SU-DHL-6 (cell line): Measurements from ENCODE around the gene TREH.
A peak's percentile ranks its signal among the peaks of the same experiment; 100 is the strongest.

Source experiments
- H2AFZ ChIP-seq: fragments of 200-600 bp; sonication (generic); 2 replicates; pipeline ENCODE4 v1.6.1; 2014; ENCODE audit warnings: low read depth, mild to moderate bottlenecking, moderate library complexity, mixed read lengths, antibody characterized with exemption, low read length; ENCODE audit not compliant: severe bottlenecking
- H3F3A ChIP-seq: fragments of 200-600 bp; shearing (Covaris generic); 2 replicates; pipeline ENCODE4 v1.6.0; 2016; ENCODE audit warnings: antibody characterized with exemption, mild to moderate bottlenecking; ENCODE audit not compliant: insufficient read depth
- H3K27ac ChIP-seq: fragments of 200-600 bp; sonication (generic); 2 replicates; pipeline ENCODE4 v1.5.1; 2016; ENCODE audit warnings: low read depth, mild to moderate bottlenecking, low read length, moderate library complexity, mixed read lengths
- H3K27me3 ChIP-seq: fragments of 200-600 bp; sonication (generic), shearing (Covaris generic); 2 replicates; pipeline ENCODE4 v1.6.0; 2014; ENCODE audit warnings: mild to moderate bottlenecking, low read length
- H3K36me3 ChIP-seq: fragments of 200-600 bp; sonication (generic); 2 replicates; pipeline ENCODE4 v1.6.1; 2014; ENCODE audit warnings: mild to moderate bottlenecking, low read length, mixed read lengths
- H3K4me2 ChIP-seq: fragments of 300-600, 200-600 bp; shearing (Covaris generic), sonication (generic); 2 replicates; pipeline ENCODE4 v1.6.0; 2014; ENCODE audit warnings: low read length, low read depth, mild to moderate bottlenecking; ENCODE audit not compliant: poor library complexity, severe bottlenecking
- H3K4me3 ChIP-seq: fragments of 200-600 bp; sonication (generic); 2 replicates; pipeline ENCODE4 v1.5.1; 2014; ENCODE audit warnings: antibody characterized with exemption, low read length, mild to moderate bottlenecking, mixed read lengths; ENCODE audit not compliant: insufficient read depth, poor library complexity, severe bottlenecking
- H3K79me2 ChIP-seq: fragments of 200-600 bp; sonication (generic); 2 replicates; pipeline ENCODE4 v1.6.1; 2014; ENCODE audit warnings: mild to moderate bottlenecking, low read length, moderate library complexity; ENCODE audit not compliant: insufficient read depth
- H3K9ac ChIP-seq: fragments of 200-600 bp; sonication (generic); 2 replicates; pipeline ENCODE4 v1.7.0; 2014; ENCODE audit warnings: mild to moderate bottlenecking, low read length
- H3K9me2 ChIP-seq: fragments of 200-600 bp; sonication (generic); replicated peaks from 2 replicates; pipeline ENCODE4 v1.6.1; 2014; ENCODE audit warnings: low read length; ENCODE audit not compliant: insufficient read depth
- H3K9me3 ChIP-seq: fragments of 200-600 bp; sonication (generic); 2 replicates; pipeline ENCODE4 v1.6.1; 2014; ENCODE audit warnings: low read length, mixed read lengths; ENCODE audit not compliant: insufficient read depth
- H4K20me1 ChIP-seq: fragments of 200-600 bp; sonication (generic); 2 replicates; pipeline ENCODE4 v1.6.1; 2014; ENCODE audit warnings: low read depth, mild to moderate bottlenecking, antibody characterized with exemption, low read length, moderate library complexity, mixed read lengths
- EZH2phosphoT487 ChIP-seq: fragments of 200-600 bp; sonication (generic), shearing (Covaris generic); conservative IDR thresholded peaks from 2 replicates; pipeline ENCODE4 v1.6.1; 2018; ENCODE audit warnings: mild to moderate bottlenecking, antibody characterized with exemption, low read length, moderate library complexity, mixed read lengths
- TF ChIP-seq, protein P1 (sequence below): fragments of 200-600 bp; sonication (generic); IDR thresholded peaks from one replicate; pipeline ENCODE4 v1.5.1; 2017; ENCODE audit warnings: antibody characterized with exemption, mild to moderate bottlenecking, low read length, moderate library complexity; ENCODE audit not compliant: insufficient read depth, poor library complexity, severe bottlenecking

The TREH gene

DNA sequence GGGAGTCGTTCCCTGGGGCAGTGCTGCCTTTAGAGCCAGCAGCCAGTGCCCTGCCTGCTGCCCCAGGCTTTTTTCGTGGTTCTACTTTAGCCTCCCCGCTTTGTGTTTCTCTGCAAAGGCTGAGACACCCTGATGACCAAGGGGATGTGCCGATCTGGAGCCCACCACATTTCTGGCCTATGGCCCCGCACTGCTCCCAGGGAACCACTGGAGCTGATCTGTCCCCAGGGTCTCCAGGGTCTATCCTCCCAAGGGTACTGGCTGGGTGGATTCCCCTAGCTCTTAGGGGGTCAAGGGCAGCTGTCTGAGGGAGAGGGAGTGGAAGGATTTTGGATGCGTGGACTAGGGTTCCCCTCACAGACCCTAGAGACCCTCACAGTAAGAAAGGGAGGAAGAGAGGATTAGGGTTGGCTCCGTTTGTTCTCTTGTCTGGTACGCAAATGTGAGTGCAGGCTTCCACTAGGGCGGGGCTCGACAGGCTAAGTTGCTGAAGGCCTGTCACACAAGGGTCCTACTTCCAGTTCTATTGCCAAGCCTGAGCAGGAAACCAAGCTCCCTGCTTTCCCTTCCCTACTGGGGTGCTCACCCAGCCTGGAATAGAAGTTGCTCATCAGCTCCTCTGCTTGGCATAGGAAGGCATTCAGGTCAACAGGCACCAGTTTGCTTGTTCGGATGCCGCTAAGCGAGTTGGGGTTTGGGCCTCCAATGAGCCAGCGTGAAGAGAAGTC lies 19.3 kb downstream of the TREH start:
- H3K4me3 ChIP-seq, result no peak overlapping the region
- no peak overlapping the region for H3K9ac ChIP-seq
- TF ChIP-seq, protein P1, sequence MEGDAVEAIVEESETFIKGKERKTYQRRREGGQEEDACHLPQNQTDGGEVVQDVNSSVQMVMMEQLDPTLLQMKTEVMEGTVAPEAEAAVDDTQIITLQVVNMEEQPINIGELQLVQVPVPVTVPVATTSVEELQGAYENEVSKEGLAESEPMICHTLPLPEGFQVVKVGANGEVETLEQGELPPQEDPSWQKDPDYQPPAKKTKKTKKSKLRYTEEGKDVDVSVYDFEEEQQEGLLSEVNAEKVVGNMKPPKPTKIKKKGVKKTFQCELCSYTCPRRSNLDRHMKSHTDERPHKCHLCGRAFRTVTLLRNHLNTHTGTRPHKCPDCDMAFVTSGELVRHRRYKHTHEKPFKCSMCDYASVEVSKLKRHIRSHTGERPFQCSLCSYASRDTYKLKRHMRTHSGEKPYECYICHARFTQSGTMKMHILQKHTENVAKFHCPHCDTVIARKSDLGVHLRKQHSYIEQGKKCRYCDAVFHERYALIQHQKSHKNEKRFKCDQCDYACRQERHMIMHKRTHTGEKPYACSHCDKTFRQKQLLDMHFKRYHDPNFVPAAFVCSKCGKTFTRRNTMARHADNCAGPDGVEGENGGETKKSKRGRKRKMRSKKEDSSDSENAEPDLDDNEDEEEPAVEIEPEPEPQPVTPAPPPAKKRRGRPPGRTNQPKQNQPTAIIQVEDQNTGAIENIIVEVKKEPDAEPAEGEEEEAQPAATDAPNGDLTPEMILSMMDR, result no peak
- no peak for TF ChIP-seq EZH2phosphoT487
- no peak overlapping the region for H3K4me2 ChIP-seq
- H3K9me2 ChIP-seq, result no peaks in the 10 kb centered on the region
- H3K36me3 ChIP-seq, result no peaks in the 10 kb centered on the region
- no peaks in the 10 kb centered on the region for H3F3A ChIP-seq
- H3K27me3 ChIP-seq, result no peaks in the 10 kb centered on the region
- H4K20me1 ChIP-seq, result no peaks in the 10 kb centered on the region
- no peak overlapping the region for H3K27ac ChIP-seq
- no peaks in the 10 kb centered on the region for H3K79me2 ChIP-seq
- no peak overlapping the region for H2AFZ ChIP-seq
- no peaks in the 10 kb centered on the region for H3K9me3 ChIP-seq

DNA sequence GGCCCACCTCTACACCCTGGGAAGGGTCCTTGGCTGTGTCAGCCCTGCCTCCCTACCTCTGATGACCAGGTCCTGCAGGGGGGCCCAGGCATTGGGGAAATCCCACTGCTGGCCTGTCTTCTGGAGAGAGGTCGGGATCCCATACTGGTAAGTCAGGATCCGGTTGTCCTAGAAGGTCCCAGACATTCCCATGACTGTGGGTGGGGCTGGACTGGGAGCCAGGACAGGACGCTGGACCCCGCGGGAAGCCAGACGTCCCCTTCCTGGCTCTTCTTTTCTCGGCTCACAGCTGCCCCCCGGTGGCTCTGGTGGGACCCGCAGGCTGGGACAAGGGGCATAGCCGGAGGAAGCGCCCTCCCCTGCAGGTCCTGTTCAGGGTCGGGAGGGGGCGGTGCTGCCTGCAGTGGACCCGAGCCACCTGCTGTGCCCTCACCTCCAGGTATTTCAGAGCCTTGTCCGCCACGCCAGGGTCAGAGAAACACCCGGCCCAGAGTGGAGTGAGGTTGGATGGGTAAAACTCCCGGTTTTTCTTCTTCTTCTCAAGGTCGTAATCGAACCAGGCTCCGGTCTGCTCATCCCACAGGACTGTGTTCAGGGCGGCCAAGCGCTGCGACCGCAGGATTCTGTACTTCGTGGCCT lies 20.0 kb downstream of the TREH start:
- Histone ChIP-seq H3F3A (no peaks in the 10 kb centered on the region), H3K27ac (no peak overlapping the region), H3K4me3 (no peak overlapping the region), H4K20me1 (no peaks in the 10 kb centered on the region), H3K4me2 (no peak overlapping the region), H2AFZ (peak overlapping the region; percentile 82), H3K36me3 (no peaks in the 10 kb centered on the region), H3K9me3 (no peaks in the 10 kb centered on the region), H3K79me2 (no peaks in the 10 kb centered on the region), H3K27me3 (no peaks in the 10 kb centered on the region), H3K9ac (no peak overlapping the region), H3K9me2 (no peaks in the 10 kb centered on the region)
- TF ChIP-seq, protein P1, result peak; percentile 96
- no peak for TF ChIP-seq EZH2phosphoT487

DNA sequence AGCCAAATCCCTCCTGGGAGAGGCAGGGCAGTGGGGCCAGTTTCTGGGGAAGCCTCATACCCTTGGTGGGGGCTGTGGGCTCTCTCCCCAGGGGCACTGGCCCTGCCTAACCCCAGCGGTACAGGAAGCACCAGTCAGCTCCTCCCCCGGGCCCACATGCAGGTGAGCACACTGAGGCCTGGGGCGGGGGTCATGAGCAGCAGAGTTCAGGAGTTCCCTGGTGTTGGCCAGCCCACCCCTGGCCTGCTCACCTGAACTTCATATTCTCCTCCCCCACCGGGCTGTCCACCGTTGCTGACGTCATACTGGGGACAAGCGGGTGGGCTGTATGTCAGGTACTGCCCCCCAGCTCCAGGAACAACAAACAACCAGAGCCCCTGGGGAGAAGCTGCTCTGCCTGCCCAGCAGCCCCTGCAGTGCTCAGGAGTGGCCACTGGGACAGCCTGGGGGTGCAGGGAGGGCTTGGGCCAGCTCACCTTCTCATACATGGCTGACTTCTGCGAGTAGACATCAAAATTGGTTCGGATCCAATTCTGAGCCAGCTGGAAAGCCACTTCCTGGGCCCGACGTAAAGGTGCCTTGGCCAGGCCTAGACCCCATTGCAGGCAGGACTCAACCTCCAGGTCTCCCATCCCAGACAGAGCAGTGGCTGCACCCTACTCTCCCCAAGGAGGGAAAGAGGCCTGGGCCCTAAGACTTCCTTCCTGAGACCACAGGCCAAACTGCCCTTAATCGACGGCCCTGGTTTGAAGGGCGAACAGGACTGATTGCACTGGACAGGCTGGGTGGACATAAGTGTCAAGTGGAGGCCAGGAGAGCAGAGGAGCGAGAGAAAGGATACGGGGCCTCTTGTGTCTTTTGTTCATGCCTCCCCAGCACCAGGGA lies 20.8 kb downstream of the TREH start:
- Histone ChIP-seq H3K9ac (no peak overlapping the region), H3K79me2 (no peaks in the 10 kb centered on the region), H3K27me3 (no peaks in the 10 kb centered on the region), H3F3A (no peaks in the 10 kb centered on the region), H3K9me3 (no peaks in the 10 kb centered on the region), H2AFZ (peak overlapping the region; percentile 82), H3K4me2 (no peak overlapping the region), H3K4me3 (no peak overlapping the region), H3K36me3 (no peaks in the 10 kb centered on the region), H3K9me2 (no peaks in the 10 kb centered on the region), H4K20me1 (no peaks in the 10 kb centered on the region), H3K27ac (no peak overlapping the region)
- TF ChIP-seq, protein P1, result no peak
- no peak for TF ChIP-seq EZH2phosphoT487
